Stimulated activated CD4-positive, alpha-beta T cell treated with anti-CD3 and anti-CD28 coated beads, Interleukin-1b, Interleukin-23, amount 100 ng/mL, for 48 hours (primary cell): ENCODE results near the gene OR1A1.
"Not testable (repeated sequence)": the region's sequence is repeated elsewhere in the genome, so short reads cannot be mapped to it uniquely, and the experiment has no call there.

Experiments used
- DNase-seq: peaks from one replicate; pipeline ENCODE4 v3.0.0-alpha.2; 2020

OR1A1 gene, protein sequence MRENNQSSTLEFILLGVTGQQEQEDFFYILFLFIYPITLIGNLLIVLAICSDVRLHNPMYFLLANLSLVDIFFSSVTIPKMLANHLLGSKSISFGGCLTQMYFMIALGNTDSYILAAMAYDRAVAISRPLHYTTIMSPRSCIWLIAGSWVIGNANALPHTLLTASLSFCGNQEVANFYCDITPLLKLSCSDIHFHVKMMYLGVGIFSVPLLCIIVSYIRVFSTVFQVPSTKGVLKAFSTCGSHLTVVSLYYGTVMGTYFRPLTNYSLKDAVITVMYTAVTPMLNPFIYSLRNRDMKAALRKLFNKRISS

DNA sequence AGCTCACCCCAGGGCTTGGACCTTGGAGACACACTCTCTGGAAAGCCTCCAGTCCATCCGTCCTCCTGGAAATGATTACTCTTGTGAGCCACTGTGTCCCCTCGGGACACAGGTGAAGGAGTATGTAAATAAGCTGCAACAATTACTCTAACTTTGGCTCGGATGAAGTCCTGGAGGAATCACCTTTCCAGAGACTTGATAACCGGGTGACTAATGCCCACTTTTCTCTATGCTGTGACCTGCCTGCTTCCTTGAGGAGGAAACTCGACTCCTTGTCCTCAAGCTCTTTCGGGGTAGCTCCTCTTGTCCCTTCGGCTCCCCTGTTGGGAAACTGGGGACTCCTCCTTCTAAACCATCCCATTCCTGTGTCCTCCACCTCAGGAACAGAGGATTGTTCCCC is at the start of gene OR1A1:
OR1A1 (plus strand) TSS at position 301 of the 400 bp plus-strand sequence. CDS start 7,954 bp downstream, outside the sequence.
- DNase-seq, result no peak

DNA sequence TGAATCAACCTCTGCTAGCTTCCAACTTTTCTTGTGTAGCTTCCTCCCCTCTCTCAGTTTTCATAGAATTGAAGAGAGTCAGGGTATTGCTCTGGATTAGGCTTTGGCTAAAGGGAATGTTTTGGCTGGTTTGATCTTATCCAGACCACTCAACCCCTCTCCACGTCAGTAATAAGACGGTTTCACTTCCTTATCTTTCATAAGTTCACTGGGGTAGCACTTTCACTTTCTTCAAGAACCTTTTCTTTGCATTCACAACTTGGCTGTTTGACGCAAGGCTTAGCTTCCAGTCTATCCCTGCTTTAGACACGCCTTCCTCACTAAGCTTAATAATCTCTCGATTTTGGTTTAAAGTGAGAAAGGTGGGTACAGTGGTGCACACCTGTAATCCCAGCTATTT is 39.9 kb upstream of the OR1A1 start:
- no peak for DNase-seq

DNA sequence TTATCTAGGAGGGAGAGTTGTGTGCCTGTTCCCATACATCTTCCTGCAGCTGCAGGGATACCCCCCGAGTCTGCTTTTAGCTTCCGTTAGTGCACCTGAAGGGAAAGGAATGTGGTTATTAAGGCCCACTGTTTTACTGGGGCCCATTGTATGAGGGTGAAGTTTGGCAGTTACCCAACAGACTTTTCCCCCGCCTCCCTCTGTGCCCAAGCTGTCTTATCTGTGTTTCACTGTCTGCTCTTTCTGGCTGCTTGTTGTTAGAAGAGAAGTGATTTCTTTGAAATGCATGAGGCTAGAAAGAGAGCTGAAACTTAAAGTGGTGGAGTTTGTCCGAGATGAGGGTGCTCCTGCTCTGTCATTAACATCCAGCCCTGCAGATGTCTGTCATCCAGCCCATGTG is 17.5 kb upstream of the OR1A1 start:
- no peak for DNase-seq

DNA sequence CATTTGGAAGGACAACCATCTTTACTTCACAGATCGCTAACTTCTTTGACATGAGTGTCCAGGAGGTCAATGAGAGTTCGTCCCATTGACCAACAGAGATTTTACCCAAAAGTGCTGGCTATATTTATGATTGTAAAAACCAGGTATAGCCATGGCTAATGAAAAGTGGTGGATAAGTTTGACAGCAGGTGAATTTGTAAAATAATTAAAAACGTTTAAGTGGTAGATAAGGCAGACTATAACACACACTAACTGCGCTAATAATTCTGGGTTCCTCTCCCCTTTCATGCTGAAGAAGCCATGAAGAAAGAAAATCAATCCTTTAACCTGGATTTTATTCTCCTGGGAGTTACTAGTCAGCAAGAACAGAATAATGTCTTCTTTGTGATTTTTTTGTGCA is 10.2 kb upstream of the OR1A1 start, which contains the start of gene OR1A2:
OR1A2 (plus strand) TSS at position 301 of the 400 bp plus-strand sequence; CDS start at position 301, 0 bp downstream.
- no peak for DNase-seq

DNA sequence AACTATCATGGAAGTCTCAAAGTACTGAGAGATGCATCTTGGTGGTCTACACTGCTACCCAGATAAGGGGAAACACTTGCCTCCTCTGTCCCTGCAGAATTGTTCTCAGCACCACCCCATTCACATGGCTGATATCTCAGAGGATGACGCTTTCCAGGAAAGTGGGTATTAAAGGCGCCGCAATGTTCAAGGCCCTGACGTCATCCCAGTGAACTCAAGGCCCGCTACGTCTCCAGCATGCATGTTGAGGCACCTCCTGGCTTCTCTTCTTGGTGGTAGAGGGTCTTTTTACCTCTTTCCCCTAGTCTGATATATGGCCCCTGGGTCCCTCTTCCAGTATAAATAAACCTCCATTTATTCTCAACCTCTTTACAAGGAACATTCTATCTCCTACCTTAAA is 1.0 kb downstream of the OR1A1 start:
- no peak for DNase-seq

DNA sequence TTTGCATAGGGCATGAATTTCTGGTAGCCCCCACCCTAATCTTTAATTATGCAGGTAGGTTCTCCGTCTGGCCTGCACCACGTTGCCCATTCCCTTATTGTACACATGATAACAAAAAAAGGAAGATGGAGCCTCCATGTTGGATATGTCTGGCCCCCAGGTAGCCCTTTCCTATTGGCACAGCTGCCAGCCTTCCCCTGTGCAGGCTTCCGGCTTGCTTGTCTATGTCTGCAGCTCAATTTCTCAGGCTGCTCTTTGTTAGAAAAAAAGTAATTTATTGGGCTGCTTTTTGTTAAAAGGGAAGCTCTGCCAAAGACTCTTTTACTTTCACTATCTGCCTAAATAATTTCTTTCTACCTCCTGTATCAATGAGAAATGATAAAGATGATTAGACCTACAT is 5.5 kb downstream of the OR1A1 start:
- no peak for DNase-seq

DNA sequence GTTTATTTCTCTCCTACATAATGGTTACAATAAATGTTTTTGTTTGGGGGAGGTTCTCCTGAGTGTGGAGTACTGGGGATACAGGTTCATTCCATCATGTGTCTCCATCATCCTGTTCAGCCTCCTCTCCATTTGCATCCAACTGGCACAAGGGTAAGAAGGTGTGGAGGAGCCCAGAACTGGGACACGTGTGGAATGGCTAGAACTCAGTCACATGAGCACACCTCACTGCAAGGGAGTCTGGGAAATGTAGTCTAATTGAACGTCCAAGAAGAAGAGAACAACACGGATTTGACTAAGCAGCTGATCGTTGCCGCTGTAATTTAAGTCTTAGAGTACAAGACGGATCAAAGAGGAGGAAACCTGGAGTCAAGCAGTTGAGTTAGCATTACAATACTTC is 6.1 kb downstream of the OR1A1 start:
- no peak for DNase-seq

DNA sequence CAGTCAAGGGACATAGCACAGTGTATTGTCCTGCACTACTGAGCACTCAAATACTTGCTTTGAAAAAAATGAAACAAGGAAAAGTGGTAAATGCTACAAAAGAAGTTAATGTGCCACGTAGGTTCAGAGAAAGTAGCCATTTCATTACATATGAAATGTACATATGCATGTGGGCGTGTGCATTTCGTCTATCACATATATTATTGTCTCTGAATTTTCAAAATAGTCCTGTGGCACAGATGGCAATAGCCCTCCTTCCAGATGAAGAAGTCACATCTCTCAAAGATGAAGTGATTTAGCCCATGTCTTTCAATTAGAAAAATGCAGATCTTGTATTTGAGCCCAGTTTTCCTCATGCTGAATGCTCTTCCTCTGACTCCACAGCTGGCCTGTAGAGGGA is 12.5 kb downstream of the OR1A1 start:
- DNase-seq, result not testable (repeated sequence)

DNA sequence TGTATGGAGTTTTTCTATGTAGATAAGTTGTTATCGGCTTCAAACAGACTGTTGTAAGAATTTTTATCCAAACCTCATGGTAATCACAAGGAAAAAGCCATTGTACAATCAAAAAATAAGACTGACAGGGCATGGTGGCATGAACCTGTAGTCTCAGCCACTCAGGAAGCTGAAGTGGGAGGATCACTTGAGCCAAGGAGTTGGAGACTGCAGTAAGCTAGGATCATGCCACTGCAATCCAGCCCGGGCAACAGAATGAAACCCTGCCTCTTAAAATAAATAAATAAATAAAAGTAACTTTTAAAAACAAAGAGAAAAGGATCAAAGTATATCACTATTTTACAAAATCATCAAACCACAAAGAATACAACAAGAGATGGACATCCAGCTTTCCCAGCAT is 14.4 kb downstream of the OR1A1 start:
- DNase-seq, result no peak

DNA sequence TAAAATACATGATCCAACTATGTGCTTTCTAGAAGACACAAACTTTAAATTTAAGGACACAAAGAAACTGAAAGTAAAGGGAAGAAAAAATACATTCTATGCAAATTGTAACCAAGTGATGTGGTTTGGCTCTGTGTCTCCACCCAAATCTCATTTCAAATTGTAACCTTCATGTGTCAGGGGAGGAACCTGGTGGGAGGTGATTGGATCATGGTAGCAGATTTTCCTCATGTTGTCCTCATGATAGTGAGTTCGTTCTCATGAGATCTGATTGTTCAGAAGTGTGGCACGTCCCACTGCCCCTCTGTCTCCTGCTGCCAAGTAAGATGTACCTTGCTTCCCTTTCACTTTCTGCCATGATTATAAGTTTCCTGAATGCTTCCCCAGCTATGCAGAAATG is 15.0 kb downstream of the OR1A1 start:
- DNase-seq, result no peak

DNA sequence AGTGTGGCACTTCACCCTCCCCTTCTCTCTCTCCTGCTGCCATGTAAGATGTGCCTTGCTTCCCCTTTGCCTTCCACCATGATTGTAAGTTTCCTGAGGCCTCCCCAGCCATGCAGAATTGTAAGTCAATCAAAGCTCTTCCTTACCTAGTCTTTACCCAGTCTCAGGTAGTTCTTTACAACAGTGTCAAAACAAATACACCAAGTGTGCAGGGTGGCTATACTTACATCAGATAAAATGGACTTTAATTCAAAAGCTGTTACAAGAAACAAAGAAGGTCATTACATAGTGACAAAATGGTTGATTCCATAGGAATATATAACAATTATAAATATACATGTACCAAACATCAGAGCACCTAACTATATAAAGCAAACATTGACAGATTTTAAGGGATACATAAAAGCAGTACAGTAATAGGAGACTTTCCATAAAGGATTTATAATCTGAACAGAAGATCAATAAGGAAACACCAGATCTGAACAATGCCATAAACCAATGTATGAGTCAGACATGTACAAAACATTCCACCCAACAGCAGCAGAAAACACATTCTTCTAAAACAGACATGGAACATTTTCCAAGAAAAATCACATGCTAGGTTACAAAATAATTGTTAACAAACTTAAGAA is 17.4 kb downstream of the OR1A1 start:
- not testable (repeated sequence) for DNase-seq

DNA sequence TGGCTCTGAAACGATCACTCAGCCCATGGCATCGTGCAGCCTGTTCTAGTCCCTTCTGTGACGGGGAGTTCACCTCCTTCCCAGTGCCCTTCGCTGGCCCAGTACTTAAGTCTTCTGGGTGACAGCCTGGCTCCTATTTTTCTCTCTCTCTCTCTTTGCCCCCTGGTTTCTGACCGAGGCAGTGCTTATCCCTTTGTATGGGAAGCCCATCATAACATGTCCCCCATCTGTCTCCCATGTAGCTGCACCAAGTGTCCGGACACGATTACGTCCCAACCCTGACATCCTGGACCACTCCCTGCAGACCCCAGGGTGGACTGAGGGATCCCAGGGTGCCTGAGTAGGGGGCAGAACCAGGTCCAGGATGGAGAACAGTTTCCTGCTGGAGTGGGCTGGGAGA is 24.8 kb downstream of the OR1A1 start:
- not testable (repeated sequence) for DNase-seq

DNA sequence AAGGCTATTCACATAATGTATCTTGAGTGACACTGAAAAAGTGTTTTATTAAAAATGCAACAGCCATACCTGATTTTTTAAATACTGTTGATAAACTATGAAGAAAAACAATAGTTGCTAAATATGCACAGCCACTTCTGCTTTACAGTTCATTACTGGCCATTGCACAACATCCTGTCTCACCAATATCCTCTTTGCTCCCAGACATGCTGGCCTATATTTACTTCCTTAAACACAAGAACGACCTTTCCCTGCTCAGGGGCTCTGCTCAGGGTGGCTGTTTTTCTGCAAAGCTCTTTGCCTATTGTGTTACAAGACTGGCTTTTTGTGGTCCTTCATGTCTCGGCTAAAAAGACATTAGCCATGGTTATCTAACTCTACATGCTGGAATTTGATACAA is 31.2 kb downstream of the OR1A1 start:
- DNase-seq, result not testable (repeated sequence)

DNA sequence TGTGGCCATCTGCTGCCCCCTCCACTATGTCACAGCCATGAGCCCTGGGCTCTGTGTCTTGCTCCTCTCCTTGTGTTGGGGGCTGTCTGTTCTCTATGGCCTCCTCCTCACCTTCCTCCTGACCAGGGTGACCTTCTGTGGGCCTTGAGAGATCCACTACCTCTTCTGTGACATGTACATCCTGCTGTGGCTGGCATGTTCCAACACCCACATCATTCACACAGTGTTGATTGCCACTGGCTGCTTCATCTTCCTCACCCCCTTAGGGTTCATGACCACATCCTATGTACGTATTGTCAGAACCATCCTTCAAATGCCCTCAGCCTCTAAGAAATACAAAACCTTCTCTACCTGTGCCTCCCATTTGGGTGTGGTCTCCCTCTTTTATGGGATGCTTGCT is 33.6 kb downstream of the OR1A1 start:
- DNase-seq, result not testable (repeated sequence)

DNA sequence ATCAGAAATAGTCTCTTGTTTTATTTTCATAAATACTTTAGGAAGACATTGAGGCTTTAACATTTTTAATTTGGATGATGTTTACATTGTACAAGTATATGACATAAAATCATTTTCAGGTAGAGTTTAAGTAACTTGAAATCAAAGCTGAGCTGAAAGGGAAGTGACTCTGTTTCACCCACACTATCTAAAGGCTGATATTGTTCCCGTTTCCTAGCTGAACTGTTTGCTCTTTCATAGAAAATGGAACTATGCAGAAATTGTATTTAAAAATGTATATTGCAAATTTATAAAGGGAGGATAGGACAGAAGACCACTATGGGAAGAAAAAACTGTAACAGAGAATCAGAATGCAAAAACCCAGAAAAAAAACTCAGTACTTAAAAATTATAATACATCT is 37.4 kb downstream of the OR1A1 start:
- not testable (repeated sequence) for DNase-seq

DNA sequence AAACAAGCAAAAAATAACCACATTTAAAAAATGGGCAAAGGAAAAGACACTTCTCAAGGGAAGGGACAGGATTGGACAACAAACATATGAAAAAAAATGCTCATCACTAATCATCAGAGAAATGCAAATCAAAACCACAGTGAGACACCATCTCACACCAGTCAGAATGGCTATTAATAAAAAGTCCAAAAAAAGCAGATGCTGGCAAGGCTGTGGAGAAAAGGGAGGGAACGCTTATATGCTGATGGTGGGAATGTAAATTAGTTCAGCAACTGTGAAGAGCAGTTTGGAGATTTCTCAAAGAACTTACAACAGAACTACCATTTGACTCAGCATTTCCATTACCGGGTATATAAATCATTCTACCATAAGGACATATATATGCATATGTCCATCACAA is 41.5 kb downstream of the OR1A1 start:
- not testable (repeated sequence) for DNase-seq

DNA sequence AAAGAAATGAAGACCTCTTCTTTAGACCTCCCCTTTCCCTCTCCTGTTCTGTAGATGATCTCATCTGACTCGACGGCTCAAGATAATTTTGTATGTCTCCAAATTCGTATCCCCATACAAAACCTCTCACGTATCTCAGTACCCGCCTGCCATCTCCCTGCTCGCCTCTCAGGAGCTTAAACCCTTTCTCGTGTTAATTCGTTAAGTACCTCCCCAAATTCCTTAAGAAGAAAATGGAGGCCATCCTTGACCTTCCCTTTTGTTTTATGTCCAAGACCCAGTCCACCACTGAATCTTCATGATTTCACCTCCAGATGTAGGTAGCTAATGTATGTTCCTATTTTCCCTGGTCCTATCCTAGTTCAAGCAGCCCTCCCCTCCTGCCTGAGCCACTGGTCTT is 49.1 kb downstream of the OR1A1 start:
- DNase-seq, result no peak

DNA sequence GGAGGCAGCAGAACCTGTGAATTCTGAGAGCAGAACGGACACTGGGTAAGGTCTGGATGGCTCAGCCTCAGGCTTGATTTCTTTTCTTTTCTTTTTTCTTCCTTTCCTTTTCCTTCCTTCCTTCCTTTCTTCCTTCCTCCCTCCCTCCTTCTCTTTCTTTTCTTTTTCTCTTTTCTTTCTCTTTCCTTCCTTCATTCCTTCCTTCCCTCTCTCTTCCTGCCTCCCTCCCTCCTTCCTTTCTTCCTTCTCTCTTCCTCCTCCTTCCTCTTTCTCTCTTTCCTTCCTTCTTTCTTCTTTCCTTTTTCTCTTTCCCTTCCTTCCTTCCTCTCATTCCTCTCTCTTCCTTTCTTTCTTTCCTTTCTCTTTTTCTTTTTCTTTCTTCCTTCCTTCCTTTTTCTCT is 52.7 kb downstream of the OR1A1 start:
- DNase-seq, result no peak

DNA sequence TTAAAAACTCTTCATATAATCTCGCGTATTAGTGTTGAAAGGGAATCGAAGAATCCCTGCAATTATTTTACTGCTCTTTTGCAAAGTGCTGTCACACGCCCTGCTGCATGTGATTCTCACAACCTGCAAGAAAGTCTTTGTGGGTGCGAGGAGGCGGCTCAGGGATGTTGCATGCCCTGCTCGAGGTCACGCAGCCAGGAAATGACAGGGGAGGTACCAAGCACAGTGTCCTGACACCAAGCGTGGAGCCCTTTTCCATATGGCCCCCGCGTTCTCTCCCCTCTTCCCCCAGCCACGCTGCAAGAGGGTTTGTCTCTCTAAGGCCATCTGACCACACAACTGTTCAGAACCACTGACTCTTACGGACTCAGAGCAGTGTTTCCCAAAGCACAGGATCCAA is 53.1 kb downstream of the OR1A1 start:
- no peak for DNase-seq
